ENCODE measurements around the gene BEND3. TPM values are rescaled to one million over a fixed set of nuclear protein-coding genes. Genes with fewer than 3 reads are reported as not detected.

Gene BEND3
- total RNA-seq (2022; extraction: Qiagen RNA extraction; ENCODE audit: low read depth) = 3.3 to 3.6 TPM (median 3.4 TPM) in 5 replicates

DNA sequence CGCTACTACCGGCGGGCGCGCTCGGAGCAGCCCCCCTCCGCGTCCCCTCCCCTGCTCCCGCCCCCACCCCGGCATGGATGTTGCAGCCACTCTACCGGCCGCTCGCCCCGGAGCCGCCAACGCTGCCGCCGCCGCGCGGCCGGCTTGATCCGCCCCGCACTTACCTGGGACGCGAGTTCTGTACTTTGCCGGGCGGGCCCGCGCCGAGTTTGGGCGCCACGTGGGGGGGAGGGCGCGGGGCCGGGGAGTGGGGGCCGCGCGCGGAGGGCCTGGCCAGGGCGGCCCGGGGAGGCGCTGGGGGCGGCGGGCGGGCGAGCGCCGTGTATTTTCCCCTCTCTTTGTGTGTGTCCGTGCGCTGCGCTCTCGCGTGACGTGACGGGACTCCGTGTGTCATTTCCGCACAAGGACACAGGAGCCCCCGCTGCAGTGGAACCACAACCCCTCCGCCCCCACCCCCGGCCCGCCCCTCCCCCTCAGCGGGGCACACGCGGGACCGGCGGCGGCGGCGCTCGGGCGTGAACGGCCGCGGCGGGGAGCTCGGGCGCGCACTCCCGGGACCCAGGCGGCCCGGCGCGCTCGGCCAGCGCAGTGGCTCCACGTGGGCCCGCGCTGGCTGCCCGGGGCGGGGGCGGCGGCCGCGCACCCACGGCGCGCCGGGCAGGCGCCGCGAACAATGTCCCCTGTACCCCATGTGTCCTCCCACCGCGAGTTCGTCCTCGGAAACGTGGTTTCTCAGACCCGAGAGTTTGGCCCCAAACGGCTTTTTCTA lies at the start of gene BEND3:
BEND3 (minus strand) TSS at position 590 of the 769 bp plus-strand sequence. CDS start 16,230 bp downstream, outside the sequence.

Other genes with a start within 250 kb of the BEND3 start
- gene CD24, start 140.8 kb downstream of the BEND3 start, total RNA-seq (2022; extraction: Qiagen RNA extraction; ENCODE audit: low read depth) = 209 to 347 TPM (median 299 TPM) in 5 replicates
- gene MTRES1, start 87.3 kb downstream of the BEND3 start, total RNA-seq (2022; extraction: Qiagen RNA extraction; ENCODE audit: low read depth) = 8.9 to 11.2 TPM (median 10.4 TPM) in 5 replicates

All from A549 treated with GW870086 at 1 μM for 4 hours (cell line).